ENCODE data around the gene SLC25A19. TPM values are rescaled to one million over a fixed set of nuclear protein-coding genes. Genes with fewer than 3 reads are reported as not detected.

The SLC25A19 gene
- total and polyA plus RNA-seq, 10 of the 15 experiments (the other 5 are each of a cell fraction or from before 2014, with no cell fraction given), result 32.9 to 91.6 (median 53.7) TPM

- Histone ChIP-seq H4K20me1 (ENCODE audit: control insufficient read depth, insufficient read depth) (peaks cover 5% of the 10 kb centered on the region; the same call in 1 of the 2 replicates), H3K27me3 (replicated peaks in 1 of 2; ENCODE audit: control insufficient read depth in 2 of 2, insufficient read depth in 2 of 2, low read length in 1 of 2) (no peaks in the 10 kb centered on the region), H2AFZ (ENCODE audit: control insufficient read depth, low read depth, low read length) (no peak overlapping the region), H3K4me1 (ENCODE audit: control insufficient read depth, insufficient read depth, low read length) (peaks cover 35% of the 10 kb centered on the region), H3K9me3 (replicated peaks; ENCODE audit: control insufficient read depth, insufficient read depth, low read length) (no peaks in the 10 kb centered on the region), H3K4me3 (no peak overlapping the region), H3K9ac (ENCODE audit: control insufficient read depth, insufficient read depth, low read length) (no peak overlapping the region), H3K79me2 (ENCODE audit: control insufficient read depth, insufficient read depth, low read length) (peaks cover 64% of the 10 kb centered on the region), H3K36me3 (ENCODE audit: control insufficient read depth in 2 of 2, insufficient read depth in 2 of 2, low read length in 1 of 2) (peaks cover 19 to 30% of the 10 kb centered on the region in 2 experiments), H3K27ac (ENCODE audit: control insufficient read depth, insufficient read depth) (no peak overlapping the region), H3K4me2 (ENCODE audit: control insufficient read depth, insufficient read depth) (no peak overlapping the region)
- no TSS peak for BruUV-seq (replicated peaks)
- ChIA-PET CTCF (interaction anchor here (13.8 kb wide), 1 partner anchor 14 kb away, joined by 182 read pairs; no protein-coding TSS in a partner anchor), POLR2A (interaction anchor here (0.6 to 2.2 kb wide), 4 partner anchors 9 to 69 kb away, joined by 3 to 9 read pairs (median 4); no protein-coding TSS in a partner anchor), SMC1A (ENCODE audit: uncharacterized antibody, unreplicated experiment) (interaction anchor here (0.6 to 8.7 kb wide), 5 partner anchors 11 to 84 kb away, joined by 3 to 115 read pairs (median 11); no protein-coding TSS in a partner anchor), RAD21 (ENCODE audit: unreplicated experiment) (no interaction called here)
- no peak for DNase-seq (ENCODE audit: low read depth, low spot score)
- no peak for ATAC-seq
- intact Hi-C loops (cut with micrococcal nuclease; ENCODE audit: unreplicated experiment) (no loop called here), in situ Hi-C loops (cut with MboI) (no loop called here)
- FAIRE-seq, result no peak
- whole genome bisulfite sequencing (ENCODE audit: insufficient coverage, insufficient replicate concordance, low lambda C conversion rate, missing lambda C conversion rate), result 50% methylated on average over 2 of the region's 2 CpGs
- no peak for TF ChIP-seq DPF2 (IDR thresholded peaks at IDR 0.05)
- no peak for TF ChIP-seq ETV6 (conservative IDR thresholded peaks at IDR 0.05 in 1 of 2, IDR thresholded peaks at IDR 0.05 in 1 of 2; ENCODE audit: borderline replicate concordance in 1 of 2, low read depth in 1 of 2)
- TF ChIP-seq SREBF1 (IDR thresholded peaks at IDR 0.05; ENCODE audit: low read length), result no peak
- TF ChIP-seq EGR1 (IDR thresholded peaks at IDR 0.05; ENCODE audit: borderline replicate concordance in 1 of 2, low read depth in 2 of 2, low read length in 2 of 2), result no peak
- no peak for TF ChIP-seq ZNF274 (IDR thresholded peaks at IDR 0.05; ENCODE audit: insufficient read depth, insufficient read length)
- TF ChIP-seq NRF1 (conservative IDR thresholded peaks at IDR 0.05; ENCODE audit: low read depth, low read length), result no peak
- TF ChIP-seq CEBPZ (IDR thresholded peaks at IDR 0.05; ENCODE audit: low read depth, low read length), result no peak
- TF ChIP-seq TBL1XR1 (IDR thresholded peaks at IDR 0.05; ENCODE audit: low read depth, low read length), result no peak
- TF ChIP-seq SREBF2 (IDR thresholded peaks at IDR 0.05; ENCODE audit: low read length), result no peak
- TF ChIP-seq BHLHE40 (IDR thresholded peaks at IDR 0.05; ENCODE audit: borderline replicate concordance in 1 of 2, low read depth in 2 of 2, low read length in 1 of 2), result no peak
- TF ChIP-seq ZNF207 (IDR thresholded peaks at IDR 0.05; ENCODE audit: borderline replicate concordance), result no peak
- TF ChIP-seq NKRF (conservative IDR thresholded peaks at IDR 0.05), result no peak
- TF ChIP-seq ESRRA (IDR thresholded peaks at IDR 0.05; ENCODE audit: low read length), result no peak
- TF ChIP-seq SIN3A (IDR thresholded peaks at IDR 0.05; ENCODE audit: low read depth, low read length), result no peak
- TF ChIP-seq NFYA (IDR thresholded peaks at IDR 0.05; ENCODE audit: borderline replicate concordance, low read depth, low read length), result no peak
- no peak for TF ChIP-seq ASH2L (IDR thresholded peaks at IDR 0.05; ENCODE audit: borderline replicate concordance, low read depth)
- no peak for TF ChIP-seq ZNF24 (IDR thresholded peaks at IDR 0.05)
Measured at GRCh38 chr17:75327757-75328156, 38.5 kb upstream of the SLC25A19 start.

Data from GM12878 (cell line).